HG03045 (cell line): ENCODE data around the gene FRAT1.
"Not testable (repeated sequence)": the region's sequence is repeated elsewhere in the genome, so short reads cannot be mapped to it uniquely, and the experiment has no call there.

Experiments used
- ATAC-seq: cut with Tn5 transposase; IDR thresholded peaks from one replicate; pipeline ENCODE4 v1.9.1; 2021; ENCODE audit warnings: mild to moderate bottlenecking, moderate library complexity; ENCODE audit not compliant: unreplicated experiment

FRAT1 gene

GRCh38 chr10:97334370-97335175 lies 15.5 kb downstream of the FRAT1 start, which contains the start of gene FRAT2:
TSS of gene FRAT2 (minus strand) at chr10:97334729. CDS start at chr10:97334572, 157 bp downstream.
- ATAC-seq = peak; percentile 82

DNA sequence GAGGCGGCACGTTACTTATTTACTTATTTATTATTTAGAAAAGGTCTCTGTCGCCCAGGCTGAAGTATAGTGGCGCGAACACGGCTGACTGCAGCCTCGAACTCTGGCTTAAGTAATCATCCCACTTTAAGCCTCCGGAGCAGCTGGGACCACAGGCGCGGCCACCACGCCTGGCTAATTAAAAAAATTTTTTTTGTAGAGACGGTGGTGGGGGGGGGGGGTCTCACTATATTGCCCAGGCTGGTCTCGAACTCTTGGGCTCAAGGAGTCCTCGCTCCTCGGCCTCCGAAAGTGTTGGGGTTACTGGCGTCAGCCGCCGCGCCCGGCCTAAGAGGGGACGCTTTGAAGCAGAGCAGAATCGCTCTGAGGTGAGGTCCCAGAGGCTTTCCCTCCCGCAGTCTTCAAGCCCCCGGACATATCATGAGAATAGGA lies 16.1 kb downstream of the FRAT1 start:
- no peak for ATAC-seq

DNA sequence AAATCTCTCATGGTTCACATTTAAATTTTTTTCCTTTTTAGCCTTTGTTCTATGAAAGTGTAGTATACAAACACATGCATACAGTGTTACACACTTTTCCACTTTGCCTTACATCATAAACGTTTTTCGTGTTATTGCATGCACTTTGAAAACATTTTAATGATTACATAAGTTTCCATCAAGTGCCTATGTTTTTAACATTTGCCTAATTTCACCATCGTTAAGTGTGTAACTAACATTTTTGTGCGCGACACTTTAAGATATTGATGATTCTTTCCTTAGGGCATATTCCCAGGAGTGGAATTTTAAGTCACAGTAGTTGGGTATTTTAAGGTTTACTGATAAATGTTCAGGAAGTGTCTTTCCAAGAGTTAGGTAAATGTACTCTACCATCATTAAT lies 16.9 kb downstream of the FRAT1 start:
- no peak for ATAC-seq

- no peak for ATAC-seq
These were observed 17.4 kb downstream of the FRAT1 start for GRCh38 chr10:97336446-97336845.

DNA sequence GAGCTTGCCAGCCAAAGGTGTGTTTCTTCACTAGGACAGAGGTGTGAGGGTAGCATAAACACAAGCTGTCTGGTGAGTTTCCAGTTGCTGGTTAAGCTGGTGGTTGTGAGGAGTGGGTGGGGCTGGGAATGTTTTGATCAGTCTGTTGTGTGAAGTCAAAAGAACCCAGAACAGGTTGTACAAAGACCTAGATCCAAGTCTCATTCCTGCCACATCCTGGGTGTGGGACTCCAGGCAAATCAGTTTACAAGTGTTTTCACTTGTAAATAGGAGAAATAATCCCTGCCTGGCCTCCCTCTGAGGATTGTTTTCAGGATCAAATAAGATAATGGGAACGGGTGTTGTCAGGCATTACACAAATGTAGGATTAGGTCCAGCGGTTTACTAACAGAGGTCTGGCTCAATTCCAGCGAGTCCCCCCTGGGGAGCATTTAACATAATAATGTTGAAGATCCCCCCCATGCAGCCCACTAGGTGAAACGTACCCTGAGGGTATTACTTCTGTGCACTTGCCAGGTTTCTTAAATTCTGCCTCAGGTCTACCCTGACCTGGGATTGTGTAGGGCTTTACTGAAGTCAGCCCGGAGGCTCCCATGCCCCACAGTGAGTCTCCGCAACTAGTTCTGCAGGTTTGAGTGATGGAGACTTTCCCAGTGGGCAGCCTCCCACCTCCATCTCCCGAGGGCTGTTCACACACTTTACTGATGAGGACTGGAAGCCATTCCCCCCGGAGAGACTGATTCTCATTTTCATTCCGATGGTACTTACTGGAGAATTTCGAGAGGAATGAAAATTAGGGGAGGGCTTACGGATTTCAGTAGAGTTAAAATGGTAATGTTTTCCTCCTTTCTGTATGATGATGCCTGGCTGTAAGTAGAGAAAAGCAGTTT lies 18.1 kb downstream of the FRAT1 start:
- ATAC-seq = no peak

GRCh38 chr10:97338041-97338440 lies 19.0 kb downstream of the FRAT1 start:
- ATAC-seq = no peak

DNA sequence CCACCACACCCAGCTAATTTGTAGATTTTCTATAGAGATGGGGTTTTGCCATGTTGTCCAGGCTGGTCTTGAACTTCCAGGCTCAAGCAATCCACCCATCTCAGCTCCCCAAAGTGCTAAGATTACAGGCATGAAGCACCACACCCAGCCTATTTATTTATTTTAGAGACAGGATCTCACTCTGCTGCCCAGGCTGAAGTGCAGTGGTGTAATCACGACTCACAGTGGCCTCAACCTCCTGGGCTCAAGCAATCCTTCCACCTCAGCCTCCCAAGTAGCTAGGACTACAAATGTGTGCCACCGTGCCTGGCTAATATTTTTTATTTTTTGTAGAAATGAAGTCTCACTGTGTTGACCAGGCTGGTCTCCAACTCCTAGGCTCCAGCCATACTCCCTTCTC lies 22.3 kb downstream of the FRAT1 start:
- ATAC-seq = no peak

GRCh38 chr10:97343664-97344063 lies 24.6 kb downstream of the FRAT1 start:
- not testable (repeated sequence) for ATAC-seq

GRCh38 chr10:97347317-97347716 lies 28.2 kb downstream of the FRAT1 start:
- ATAC-seq = no peak

DNA sequence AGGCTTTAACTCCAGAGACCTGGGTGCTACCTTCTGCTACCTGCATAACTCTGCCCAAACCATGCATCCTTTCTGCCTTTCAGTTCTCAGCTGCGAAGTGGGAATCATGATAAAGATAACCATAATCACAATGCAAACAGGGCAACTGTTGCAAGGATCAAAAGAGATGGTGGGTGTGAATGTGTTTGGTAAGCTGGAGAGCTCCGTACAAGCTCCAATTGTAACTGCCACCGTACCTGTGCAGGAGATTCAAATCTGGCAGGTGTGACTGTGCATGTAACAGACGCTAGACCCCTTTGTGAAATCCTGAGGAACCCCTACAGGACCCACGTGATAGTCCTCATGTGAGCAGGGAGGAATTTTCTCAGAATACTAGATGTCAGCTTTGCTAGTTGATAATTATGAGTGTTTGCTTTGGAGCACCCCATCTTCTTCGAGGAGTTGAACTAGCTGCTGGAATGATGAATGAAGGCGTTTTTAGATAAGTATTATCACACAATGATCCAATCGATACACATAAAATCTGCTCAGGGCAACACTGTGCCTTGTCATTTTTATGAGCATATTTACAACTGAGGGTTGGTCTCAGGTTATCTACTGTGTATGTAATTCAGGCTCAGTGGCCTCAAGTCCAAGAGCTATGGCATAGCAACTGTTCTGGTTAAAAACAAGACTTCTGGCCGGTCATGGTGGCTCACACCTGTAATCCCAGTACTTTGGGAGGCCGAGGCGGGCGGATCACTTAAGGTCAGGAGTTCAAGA lies 30.9 kb downstream of the FRAT1 start:
- ATAC-seq = no peak

- no peak for ATAC-seq
These were observed 34.9 kb downstream of the FRAT1 start for GRCh38 chr10:97353945-97354344.

DNA sequence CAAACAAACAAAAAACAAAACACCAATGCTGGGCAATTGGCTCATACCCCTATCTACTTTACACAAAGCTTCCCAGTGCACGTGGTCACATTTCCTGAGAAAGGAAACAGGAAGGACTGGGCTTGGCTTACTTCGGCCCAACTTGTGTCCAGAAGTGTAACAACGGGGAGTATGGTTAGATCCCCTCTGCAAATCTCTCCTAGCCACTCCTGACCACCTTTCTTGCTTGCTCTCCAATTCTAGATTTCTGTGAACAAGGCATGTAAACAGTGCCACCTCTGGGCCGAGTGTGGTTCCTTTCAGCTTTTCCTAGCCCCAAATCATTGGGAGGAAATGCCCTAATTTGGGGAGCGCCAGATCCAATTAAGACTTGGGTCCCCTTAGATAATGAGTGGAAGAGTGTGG lies 36.5 kb downstream of the FRAT1 start:
- no peak for ATAC-seq

DNA sequence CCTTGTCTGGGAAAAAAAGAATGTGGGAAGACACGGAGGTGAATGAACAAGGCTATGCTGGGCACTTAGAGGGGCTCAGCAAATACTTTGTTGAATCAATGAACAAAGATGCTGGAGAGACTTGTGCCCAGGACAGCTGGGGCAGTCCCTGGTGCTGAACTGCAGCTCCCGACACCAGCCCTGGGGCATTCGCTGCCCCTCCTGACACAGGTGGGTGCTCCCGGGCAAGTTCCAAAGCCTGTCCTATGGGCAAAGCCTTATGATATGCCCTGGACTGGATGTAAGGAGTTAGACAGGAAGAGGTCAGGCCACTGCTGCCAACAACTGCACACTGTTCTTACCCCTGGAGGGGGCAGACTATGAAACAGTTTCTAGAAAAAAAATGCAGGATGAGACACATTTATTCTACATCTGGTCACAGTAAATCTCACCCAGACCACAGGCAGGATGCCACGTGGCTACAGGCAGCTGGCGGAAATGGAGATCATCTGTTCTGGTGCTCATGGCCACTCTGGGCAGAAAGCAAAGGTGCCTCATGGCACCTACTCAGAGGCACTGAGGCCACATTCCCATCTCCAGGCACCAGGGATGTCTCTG lies 37.3 kb downstream of the FRAT1 start:
- ATAC-seq = no peak

GRCh38 chr10:97356918-97357317 lies 37.8 kb downstream of the FRAT1 start:
- no peak for ATAC-seq

GRCh38 chr10:97358349-97358748 lies 39.3 kb downstream of the FRAT1 start:
- no peak for ATAC-seq

- ATAC-seq = no peak
These were observed 39.7 kb downstream of the FRAT1 start for GRCh38 chr10:97358781-97359180.

DNA sequence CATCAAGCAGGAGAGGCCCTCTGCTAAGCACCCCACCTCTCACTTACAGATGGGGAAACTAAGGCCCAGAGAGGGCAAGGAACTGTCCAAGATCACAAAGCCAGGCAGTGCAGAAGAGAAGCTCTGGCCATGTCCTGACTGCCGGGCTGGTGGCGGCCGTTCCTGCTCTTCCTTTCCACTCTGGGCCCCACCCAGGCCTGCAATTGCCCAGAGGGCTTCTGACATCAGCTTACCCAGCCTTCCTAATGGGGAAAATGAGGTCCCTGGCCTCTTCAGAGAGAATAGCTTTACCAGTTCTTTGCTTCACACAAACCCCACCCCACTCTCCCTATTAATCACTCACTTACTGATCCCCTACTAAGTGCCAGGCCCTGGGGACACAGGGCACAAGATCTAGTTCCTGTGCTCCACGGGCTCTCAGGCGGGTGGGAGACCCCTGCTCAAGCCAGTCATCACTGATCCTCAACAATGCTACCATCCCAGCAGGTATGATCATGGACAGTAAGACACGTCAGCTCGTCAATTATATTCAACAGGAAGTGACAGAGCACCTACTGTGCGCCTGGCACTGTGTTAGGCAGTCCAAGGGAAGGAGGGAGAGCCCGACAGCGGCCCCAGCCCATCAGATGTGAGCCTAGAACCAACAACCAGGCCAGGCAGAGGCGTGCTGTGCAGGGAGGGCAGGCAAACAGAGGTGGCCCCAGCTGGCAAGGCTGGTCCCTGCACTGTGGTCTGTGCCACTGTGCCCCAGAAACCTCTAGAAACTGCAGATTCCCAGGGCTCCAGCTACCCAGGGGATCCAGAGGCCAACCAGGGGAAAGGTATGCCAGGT lies 41.9 kb downstream of the FRAT1 start:
- ATAC-seq = no peak

DNA sequence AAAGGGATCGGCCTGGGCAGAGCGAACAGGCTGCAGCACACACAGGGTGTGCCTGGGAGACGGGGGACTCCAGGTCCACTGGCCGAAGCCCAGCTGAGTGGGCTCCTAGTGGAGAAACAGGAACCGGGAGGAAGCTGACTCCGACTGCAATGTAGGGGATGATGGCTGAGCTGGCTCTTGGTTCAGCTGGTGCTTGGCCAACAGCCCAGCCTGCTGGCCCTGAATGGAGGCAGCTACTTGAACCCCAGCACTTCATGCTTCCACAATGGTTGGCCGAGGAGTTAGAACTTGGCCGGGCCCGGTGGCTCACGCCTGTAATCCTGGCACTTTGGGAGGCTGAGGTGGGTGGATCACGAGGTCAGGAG lies 42.4 kb downstream of the FRAT1 start:
- no peak for ATAC-seq

DNA sequence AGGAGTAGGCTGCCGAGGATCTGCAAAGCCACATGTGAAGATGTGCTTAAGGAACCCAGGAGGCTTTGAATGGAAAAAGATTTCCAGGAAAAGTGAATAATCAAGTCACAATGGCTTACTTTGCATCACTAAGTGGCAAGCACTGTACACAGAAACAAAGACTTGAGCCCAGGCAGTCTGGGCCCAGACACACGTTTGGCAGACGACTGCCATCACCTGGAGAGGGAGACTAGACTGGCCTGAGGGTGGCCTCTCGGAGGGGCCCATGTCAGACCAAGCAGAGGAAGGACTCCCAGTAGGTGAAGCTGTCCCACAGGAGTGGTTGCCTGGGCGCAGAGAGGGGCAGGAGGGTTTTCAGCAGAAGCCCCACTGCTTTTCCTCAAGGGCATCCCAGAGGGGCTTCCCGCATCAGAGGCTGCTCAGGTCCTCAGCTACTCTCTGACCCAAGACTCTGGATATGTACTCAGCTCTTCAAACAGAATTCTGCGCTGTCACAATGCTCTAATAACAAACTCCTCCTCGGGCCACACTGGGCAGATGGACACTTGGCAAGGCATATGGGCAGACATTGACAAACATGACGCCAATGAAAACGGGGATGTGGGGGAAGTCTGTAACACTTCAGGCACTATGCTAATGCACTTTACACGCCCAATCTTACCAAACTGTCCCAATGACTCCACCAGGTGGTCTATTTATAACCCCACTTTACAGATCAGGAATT lies 43.4 kb downstream of the FRAT1 start:
- no peak for ATAC-seq
